Esophagus squamous epithelium (tissue), 5 donors: ENCODE measurements around the gene SPATS2. TPM values are rescaled to one million over a fixed set of nuclear protein-coding genes. Genes with fewer than 3 reads are reported as not detected.

Experiments
- DNase-seq: peaks from one replicate; lab custom pipeline; 2025; lab: John Stamatoyannopoulos, UW
- H3K27ac ChIP-seq, 4 donors: fragments of 200-600 bp; sonication (generic); one replicate each; pipeline ENCODE4 v1.5.1; 2016 to 2019; ENCODE audit warnings: mild to moderate bottlenecking in 1 of 4
- H3K27me3 ChIP-seq, 4 donors: fragments of 200-600 bp; sonication (generic); 1 replicate in 3 of 4; 2 replicates in 1 of 4; pipeline versions ENCODE4 v1.5.1 to v1.6.0; 2017 to 2021; ENCODE audit warnings: antibody characterized with exemption in 1 of 4
- H3K36me3 ChIP-seq, 3 donors: fragments of 200-600 bp; sonication (generic); one replicate each; pipeline ENCODE4 v1.5.1; 2016 to 2019
- H3K4me1 ChIP-seq, 3 donors: fragments of 200-600 bp; sonication (generic); one replicate each; pipeline ENCODE4 v1.5.1; 2017 to 2019
- H3K4me3 ChIP-seq, 4 donors: fragments of 200-600 bp; sonication (generic); 1 replicate in 3 of 4; 2 replicates in 1 of 4; pipeline ENCODE4 v1.5.1; 2016 to 2019; ENCODE audit warnings: mild to moderate bottlenecking in 2 of 4, moderate library complexity in 1 of 4
- H3K9me3 ChIP-seq, 3 donors: fragments of 200-600 bp; sonication (generic); one replicate each; pipeline ENCODE4 v1.5.1; 2016 to 2019
- POLR2A ChIP-seq, 4 donors: fragments of 450-650 bp; IDR thresholded peaks; one replicate each; pipeline ENCODE4 v1.6.1; 2017; ENCODE audit warnings: antibody characterized with exemption in 4 of 4, mild to moderate bottlenecking in 4 of 4, moderate library complexity in 3 of 4
- WGBS, 2 donors: methylation state at CpG; one replicate each; pipeline ENCODE4 v1.1.5; 2018; 5-methylcytosine and 5-hydroxymethylcytosine counted together
- intact Hi-C: fragments of 100-400 bp; cut with DNase I; formaldehyde crosslinking; loops from one replicate; pipeline ENCODE4 v1.15.0; 2022
- total RNA-seq, 4 donors: library from RNA; depleted of rRNA; stranded (reverse); fragments of >200 nt; gene quantifications; one replicate each; pipeline ENCODE4 v1.1.0, GENCODE V29; 2016
- TF ChIP-seq, protein P1 (sequence below), 6 experiments: fragments of 450-650 bp in 4 of 6; fragments of 200-600 bp in 2 of 6; sonication (generic) in 2 of 6; IDR thresholded peaks; one replicate each; pipeline ENCODE4 v1.5.1; 2016 to 2019; ENCODE audit warnings: antibody characterized with exemption in 6 of 6, mild to moderate bottlenecking in 4 of 6, moderate library complexity in 4 of 6
- donor health status: DM: yes; HTN: yes; CAD: no.

The SPATS2 gene
- total RNA-seq, 4 donors from 2014 or later = 4.8 to 9.8 (median 8.5) TPM

DNA sequence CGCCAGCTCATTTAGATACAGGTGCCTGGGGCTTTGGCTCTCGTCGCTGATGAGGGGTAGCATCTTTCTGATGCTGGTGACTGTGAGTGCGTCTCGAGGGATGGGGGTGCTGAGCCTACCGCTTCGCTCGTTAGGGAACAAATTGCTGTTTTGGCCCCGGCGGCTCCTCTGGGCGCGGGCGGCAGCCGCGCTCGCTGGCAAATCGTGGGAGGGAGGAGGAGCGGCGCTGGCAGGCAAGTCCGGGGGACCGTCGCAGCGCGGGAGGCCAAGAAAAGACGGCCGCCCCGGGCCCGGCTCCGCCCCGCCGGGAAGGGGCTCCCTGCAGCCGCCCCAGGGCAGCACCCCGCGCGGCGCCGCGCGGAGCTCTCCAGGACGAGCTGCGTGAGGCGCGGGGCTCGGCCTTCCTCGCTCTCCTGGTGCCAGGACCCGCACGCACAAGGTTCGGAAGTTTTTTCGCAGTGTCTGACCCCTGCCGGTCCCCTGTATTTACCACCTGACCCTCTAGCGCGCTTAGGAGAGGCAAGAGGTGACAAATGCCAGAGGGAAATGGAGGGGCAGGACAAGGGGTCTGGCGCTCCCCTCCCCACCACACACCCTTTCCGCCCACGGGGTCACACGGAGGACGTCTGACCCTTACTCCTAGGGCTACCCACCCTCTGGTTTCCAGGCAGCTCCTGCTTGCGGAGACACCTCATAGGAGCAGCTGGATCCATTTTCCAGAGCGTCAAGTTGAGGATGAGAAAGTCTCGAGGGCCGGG is 170.7 kb downstream of the SPATS2 start:
- Histone ChIP-seq H3K27ac (no peak overlapping the region), H3K9me3 (no peaks in the 10 kb centered on the region), H3K36me3 (no peaks in the 10 kb centered on the region), H3K27me3 (peaks cover 5 to 67% (median 11%) of the 10 kb centered on the region in 4 donors), H3K4me3 (peak overlapping the region; percentile 33 to 75 (median 58)), H3K4me1 (peaks cover 14 to 36% (median 24%) of the 10 kb centered on the region in 3 donors)
- TF ChIP-seq POLR2A (IDR thresholded peaks at IDR 0.05) = no peak
- TF ChIP-seq, protein P1, sequence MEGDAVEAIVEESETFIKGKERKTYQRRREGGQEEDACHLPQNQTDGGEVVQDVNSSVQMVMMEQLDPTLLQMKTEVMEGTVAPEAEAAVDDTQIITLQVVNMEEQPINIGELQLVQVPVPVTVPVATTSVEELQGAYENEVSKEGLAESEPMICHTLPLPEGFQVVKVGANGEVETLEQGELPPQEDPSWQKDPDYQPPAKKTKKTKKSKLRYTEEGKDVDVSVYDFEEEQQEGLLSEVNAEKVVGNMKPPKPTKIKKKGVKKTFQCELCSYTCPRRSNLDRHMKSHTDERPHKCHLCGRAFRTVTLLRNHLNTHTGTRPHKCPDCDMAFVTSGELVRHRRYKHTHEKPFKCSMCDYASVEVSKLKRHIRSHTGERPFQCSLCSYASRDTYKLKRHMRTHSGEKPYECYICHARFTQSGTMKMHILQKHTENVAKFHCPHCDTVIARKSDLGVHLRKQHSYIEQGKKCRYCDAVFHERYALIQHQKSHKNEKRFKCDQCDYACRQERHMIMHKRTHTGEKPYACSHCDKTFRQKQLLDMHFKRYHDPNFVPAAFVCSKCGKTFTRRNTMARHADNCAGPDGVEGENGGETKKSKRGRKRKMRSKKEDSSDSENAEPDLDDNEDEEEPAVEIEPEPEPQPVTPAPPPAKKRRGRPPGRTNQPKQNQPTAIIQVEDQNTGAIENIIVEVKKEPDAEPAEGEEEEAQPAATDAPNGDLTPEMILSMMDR (IDR thresholded peaks at IDR 0.05) = no peak
- intact Hi-C loops = no loop called here
- WGBS, 2 donors = 0% methylated on average over 4 of the region's 61 CpGs; no CpG with 5 or more reads in 1 of the 2 donors
- DNase-seq = no peak

DNA sequence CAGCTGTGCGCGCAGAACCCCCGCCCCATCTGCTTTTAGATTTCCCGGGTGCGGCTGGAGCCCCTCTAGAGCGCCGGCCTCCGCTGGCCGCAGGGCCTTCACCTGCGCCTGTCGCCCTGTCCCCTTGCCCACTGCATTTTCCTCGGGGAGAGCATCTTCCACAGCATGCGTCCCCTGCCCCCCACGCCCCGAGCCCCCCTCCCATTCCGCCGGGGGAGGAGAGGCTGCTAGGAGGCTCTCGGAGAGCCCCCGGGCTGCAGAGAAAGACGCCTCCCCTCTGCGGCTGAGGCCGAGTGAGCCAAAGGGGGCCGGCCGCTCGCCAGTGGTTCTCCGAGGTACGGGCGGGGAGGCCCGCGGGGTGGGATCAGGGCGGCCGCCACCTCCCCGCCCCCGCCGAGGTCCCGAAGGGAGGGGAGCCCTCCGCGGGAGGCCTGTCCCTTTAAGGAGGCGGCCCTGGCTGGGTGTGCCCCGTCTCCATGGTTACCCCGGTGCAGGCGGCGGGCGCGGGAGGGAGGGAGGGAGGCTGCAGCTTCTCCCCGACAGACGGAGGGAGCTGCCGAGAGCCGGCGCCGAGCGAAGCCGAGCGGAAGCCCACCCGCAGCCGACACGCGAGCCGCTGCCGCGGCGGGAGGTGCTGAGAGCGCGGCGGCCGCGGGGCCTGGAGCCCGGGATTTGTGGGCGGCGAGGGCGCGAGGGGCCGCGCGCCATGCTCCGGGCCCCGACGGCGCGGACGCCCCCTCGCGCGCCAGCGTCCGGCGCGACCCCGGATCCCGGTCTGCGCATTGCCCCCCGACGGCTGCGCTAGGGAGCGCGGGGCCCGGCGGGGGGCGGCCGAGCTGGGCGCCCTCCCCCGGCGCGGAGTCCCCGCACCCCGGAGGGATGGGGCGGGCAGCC is 171.5 kb downstream of the SPATS2 start, which contains the start of gene KCNH3:
Gene KCNH3, plus strand, starts transcription at position 521 of the 894 bp plus-strand sequence. CDS start 387 bp downstream, outside the sequence.
- H3K4me1 ChIP-seq = peaks cover 14 to 36% (median 24%) of the 10 kb centered on the region in 3 donors
- no peaks in the 10 kb centered on the region for H3K9me3 ChIP-seq
- H3K27ac ChIP-seq = no peak within 1 kb of the TSS
- TF ChIP-seq POLR2A (IDR thresholded peaks at IDR 0.05) = no peak
- TF ChIP-seq, protein P1 (IDR thresholded peaks at IDR 0.05) = no peak
- peak within 1 kb of the TSS; percentile 33 to 75 (median 58) for H3K4me3 ChIP-seq
- peaks cover 5 to 75% (median 11%) of the 10 kb centered on the region in 4 donors for H3K27me3 ChIP-seq
- 0% methylated on average over 10 of the region's 107 CpGs; no CpG with 5 or more reads in 1 of the 2 donors for WGBS, 2 donors
- peak; percentile 28 for DNase-seq
- intact Hi-C loops = no loop called here
- no peaks in the 10 kb centered on the region for H3K36me3 ChIP-seq

DNA sequence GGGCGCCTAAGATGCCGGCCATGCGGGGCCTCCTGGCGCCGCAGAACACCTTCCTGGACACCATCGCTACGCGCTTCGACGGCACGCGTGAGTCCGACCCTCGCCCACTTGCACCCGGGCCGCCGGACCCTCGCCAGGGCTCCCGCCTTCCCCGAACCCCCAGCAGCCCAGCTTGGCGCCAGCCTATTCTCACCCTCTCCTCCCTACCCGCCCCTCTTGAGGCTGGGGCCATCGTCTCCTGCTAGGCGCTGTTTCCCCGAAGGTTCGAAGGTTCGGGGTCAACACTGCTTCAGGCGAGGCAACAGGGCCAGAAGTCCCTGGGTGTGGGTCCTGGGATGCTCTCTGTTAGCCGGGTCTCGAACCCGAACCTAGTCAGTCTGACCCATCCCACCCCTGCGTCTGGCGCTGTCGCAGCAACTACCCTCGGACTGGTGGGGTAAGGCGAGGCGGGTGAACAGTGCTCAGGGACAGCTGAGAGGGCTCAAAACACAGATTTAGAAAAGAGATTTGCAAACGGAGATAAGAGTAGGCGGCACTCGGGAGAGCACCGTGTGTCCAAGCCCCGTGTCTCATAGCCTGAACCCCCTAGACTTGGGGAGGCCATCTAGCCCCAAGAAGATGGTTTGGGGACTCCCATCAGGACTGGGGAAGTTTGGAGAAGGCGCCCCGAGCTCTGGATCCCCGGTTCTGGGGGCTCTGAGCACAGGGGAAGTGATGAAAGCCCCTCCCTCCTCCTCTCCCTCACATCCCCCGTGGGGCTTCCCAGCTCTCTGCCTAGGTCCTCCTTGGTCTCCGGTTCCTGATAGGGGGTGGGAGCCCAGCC is 172.4 kb downstream of the SPATS2 start:
- Histone ChIP-seq H3K4me1 (peaks cover 14 to 36% (median 24%) of the 10 kb centered on the region in 3 donors), H3K4me3 (peak overlapping the region in 3 of 4 donors; percentile 56 to 75 (median 59)), H3K9me3 (no peaks in the 10 kb centered on the region), H3K27me3 (peaks cover 5 to 83% (median 11%) of the 10 kb centered on the region in 4 donors), H3K36me3 (no peaks in the 10 kb centered on the region), H3K27ac (no peak overlapping the region)
- DNase-seq = no peak
- intact Hi-C loops = no loop called here
- 20 to 29% methylated on average over 8 to 21 of the region's 47 CpGs for WGBS, 2 donors
- TF ChIP-seq, protein P1 (IDR thresholded peaks at IDR 0.05) = no peak
- no peak for TF ChIP-seq POLR2A (IDR thresholded peaks at IDR 0.05)

DNA sequence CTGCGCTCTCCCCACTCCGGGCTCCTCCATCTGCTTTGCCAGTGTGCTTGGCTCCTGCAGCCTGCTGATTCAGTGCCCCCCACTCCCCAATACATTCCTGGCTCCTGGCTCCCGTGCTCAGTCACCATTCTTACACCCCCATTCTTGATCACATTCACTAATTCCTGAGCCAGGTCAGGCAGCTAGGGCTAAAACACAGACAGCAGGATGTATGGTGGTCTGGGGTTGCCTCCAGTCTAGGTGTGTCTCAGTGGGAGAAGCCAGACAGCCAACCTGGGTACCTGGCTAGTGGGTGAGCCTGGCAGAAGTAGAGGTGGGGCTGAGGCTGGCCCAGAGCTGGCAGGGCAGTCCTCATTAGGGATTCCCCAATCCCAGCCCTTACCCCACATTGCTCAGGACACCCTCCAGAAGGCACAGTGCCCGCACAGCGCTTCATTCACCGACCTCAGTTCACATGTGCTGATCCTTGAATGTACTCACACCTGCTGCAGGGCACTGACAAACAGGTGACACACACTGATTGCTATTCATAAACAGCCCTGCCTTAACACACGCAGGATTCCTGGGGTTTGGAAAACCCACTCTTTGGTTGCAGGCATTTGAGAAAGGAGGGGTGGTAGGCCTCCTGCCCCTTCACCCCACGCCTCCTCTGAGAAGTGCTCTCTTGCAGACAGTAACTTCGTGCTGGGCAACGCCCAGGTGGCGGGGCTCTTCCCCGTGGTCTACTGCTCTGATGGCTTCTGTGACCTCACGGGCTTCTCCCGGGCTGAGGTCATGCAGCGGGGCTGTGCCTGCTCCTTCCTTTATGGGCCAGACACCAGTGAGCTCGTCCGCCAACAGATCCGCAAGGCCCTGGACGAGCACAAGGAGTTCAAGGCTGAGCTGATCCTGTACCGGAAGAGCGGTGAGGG is 173.2 kb downstream of the SPATS2 start:
- 75 to 83% methylated on average over 10 to 19 of the region's 21 CpGs for WGBS, 2 donors
- intact Hi-C loops = no loop called here
- no peak for DNase-seq

More for the DNA sequence above, 173.2 kb downstream of the SPATS2 start:
- H3K27me3 ChIP-seq = peaks cover 5 to 87% (median 11%) of the 10 kb centered on the region in 4 donors
- H3K4me3 ChIP-seq = no peak overlapping the region
- no peaks in the 10 kb centered on the region for H3K9me3 ChIP-seq
- H3K27ac ChIP-seq = no peak overlapping the region
- peaks cover 14 to 36% (median 24%) of the 10 kb centered on the region in 3 donors for H3K4me1 ChIP-seq
- H3K36me3 ChIP-seq = no peaks in the 10 kb centered on the region
- no peak for TF ChIP-seq POLR2A (IDR thresholded peaks at IDR 0.05)
- TF ChIP-seq, protein P1 (IDR thresholded peaks at IDR 0.05) = no peak
